Psoas muscle (tissue), 8 donors: ENCODE data around the gene AURKB. TPM values are rescaled to one million over a fixed set of nuclear protein-coding genes. Genes with fewer than 3 reads are reported as not detected.

Experiments
- ATAC-seq, 4 donors: fragments of 200-7000 bp; cut with Tn5 transposase; one replicate each; pipeline ENCODE4 v1.9.1; 2020; ENCODE audit warnings: moderate library complexity in 3 of 4, mild to moderate bottlenecking in 2 of 4
- DNase-seq, 2 donors: peaks; one replicate each; pipeline ENCODE4 v3.0.0-alpha.2; 2020
- H3K27ac ChIP-seq: fragments of 200-600 bp; one replicate; pipeline ENCODE4 v1.8.0; 2022
- H3K27me3 ChIP-seq, 3 donors: fragments of 200-600 bp in 1 of 3; one replicate each; pipeline versions ENCODE4 v1.6.1 to v1.8.0; 2013 to 2022; ENCODE audit warnings: low read length in 2 of 3, mild to moderate bottlenecking in 2 of 3, moderate library complexity in 1 of 3; ENCODE audit not compliant: insufficient read depth in 3 of 3
- H3K36me3 ChIP-seq, 2 donors: fragments of 200-600 bp in 1 of 2; one replicate each; pipeline versions ENCODE4 v1.6.1 to v1.8.0; 2013 to 2022; ENCODE audit warnings: low read depth in 1 of 2, mild to moderate bottlenecking in 1 of 2, moderate library complexity in 1 of 2; ENCODE audit not compliant: insufficient read depth in 1 of 2
- H3K4me1 ChIP-seq: fragments of 200-600 bp; one replicate; pipeline ENCODE4 v1.8.0; 2022
- H3K4me3 ChIP-seq: fragments of 200-600 bp; one replicate; pipeline ENCODE4 v1.8.0; 2022; ENCODE audit warnings: mild to moderate bottlenecking
- H3K9me3 ChIP-seq: fragments of 200-600 bp; one replicate; pipeline ENCODE4 v1.8.0; 2022
- CTCF ChIP-seq: fragments of 200-600 bp; IDR thresholded peaks from one replicate; pipeline ENCODE4 v1.8.0; 2022; ENCODE audit warnings: antibody characterized with exemption
- WGBS, 3 donors: extraction: QIAGEN DNeasy Blood & Tissue Kit; methylation state at CpG; one replicate each; pipeline versions ENCODE4 v1.1.6 to v1.1.7; 2013; 5-methylcytosine and 5-hydroxymethylcytosine counted together
- intact Hi-C, 2 donors: fragments of 100-400 bp; cut with DNase I; formaldehyde crosslinking; loops; one replicate each; pipeline versions ENCODE4 v1.11.0 to v1.14.2; 2022
- polyA plus RNA-seq, 3 donors: library from polyadenylated mRNA; stranded (reverse); fragments of 200-250 nt; gene quantifications; one replicate each; pipeline ENCODE4 v1.2.3, GENCODE V29; 2013
- total RNA-seq, 4 donors: library from RNA; stranded (reverse); fragmentation: NEBNext Ultra II Directional in 2 of 4; extraction: Animal tissue kit (Norgen Biotek cat#: 25700) in 2 of 4; gene quantifications; one replicate each; pipeline versions ENCODE4 v1.2.1 to v1.2.4, GENCODE V29; 2021 to 2023
- donor health status: healthy with polysubstance abuse.
- donor health status: DM: no; HTN: no; CAD: no; lungs with moderate emphysema.
- donor health status: Bipolar disorder and iron deficiency.
- donor health status: healthy.
- donor health status: DM: yes; HTN: yes; CAD: no.
- donor health status: DM: no; HTN: no; CAD: no.
- donor health status: DM: no; HTN: no; CAD: no.
- donor health status: DM: yes; HTN: yes; CAD: no.

AURKB gene
- total and polyA plus RNA-seq, 7 donors: 0.39 to 1.1 TPM; not detected in 5

DNA sequence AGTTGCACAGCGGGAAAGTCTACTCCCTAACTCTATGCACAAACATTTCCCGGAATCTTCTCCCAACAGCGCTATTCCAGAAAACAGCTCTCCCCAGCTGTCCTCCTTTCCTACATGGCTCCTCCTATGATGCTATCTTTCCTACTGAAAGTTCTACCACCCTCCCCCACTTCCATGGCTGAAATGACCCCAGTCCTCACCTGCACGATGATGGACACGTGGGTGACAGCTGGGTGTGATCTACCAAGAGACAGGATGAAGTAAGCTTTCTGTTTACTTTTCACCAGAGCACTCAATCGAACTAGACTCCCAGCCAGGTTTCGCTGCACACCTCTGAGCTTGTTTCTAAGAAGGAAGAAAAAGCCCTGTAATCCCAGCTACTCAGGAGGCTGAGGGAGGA is 26.8 kb upstream of the AURKB start:
- H3K36me3 ChIP-seq: peaks cover 5 to 100% of the 10 kb centered on the region in 2 donors
- ATAC-seq (no peak), DNase-seq (no peak)
- TF ChIP-seq CTCF: no peak
- H3K9me3 ChIP-seq: no peaks in the 10 kb centered on the region
- no peak overlapping the region for H3K27ac ChIP-seq
- H3K27me3 ChIP-seq: no peaks in the 10 kb centered on the region
- H3K4me3 ChIP-seq: no peak overlapping the region
- 85 to 89% (median 88%) methylated on average over 7 of the region's 7 CpGs for WGBS, 3 donors
- no peaks in the 10 kb centered on the region for H3K4me1 ChIP-seq
- intact Hi-C loops: no loop called here

DNA sequence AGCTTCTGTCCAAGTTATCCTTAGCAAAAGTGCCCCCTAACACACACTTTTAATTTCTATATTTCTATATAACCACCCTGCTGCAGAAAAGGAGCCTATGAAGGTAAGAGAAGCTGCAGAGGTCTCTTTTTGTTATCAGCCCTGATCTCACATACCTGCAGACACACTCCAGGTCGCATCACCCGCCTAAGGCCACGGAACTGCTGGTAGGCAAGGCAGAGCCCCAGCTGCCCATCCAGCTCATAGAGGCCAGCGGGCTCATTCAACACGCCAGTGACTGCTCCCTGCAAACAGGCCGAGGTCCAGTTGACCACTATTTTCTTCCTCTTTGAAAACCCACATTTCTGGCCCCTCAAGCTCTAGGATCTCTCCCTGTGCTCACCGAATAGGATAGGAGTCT is 25.3 kb upstream of the AURKB start:
- DNase-seq (no peak), ATAC-seq (no peak)
- intact Hi-C loops: no loop called here
- no peak overlapping the region for H3K27ac ChIP-seq
- H3K27me3 ChIP-seq: no peaks in the 10 kb centered on the region
- H3K4me1 ChIP-seq: no peaks in the 10 kb centered on the region
- H3K9me3 ChIP-seq: no peaks in the 10 kb centered on the region
- no peak overlapping the region for H3K4me3 ChIP-seq
- peaks cover 10 to 100% of the 10 kb centered on the region in 2 donors for H3K36me3 ChIP-seq
- 93 to 97% (median 95%) methylated on average over 7 of the region's 7 CpGs for WGBS, 3 donors
- no peak for TF ChIP-seq CTCF

DNA sequence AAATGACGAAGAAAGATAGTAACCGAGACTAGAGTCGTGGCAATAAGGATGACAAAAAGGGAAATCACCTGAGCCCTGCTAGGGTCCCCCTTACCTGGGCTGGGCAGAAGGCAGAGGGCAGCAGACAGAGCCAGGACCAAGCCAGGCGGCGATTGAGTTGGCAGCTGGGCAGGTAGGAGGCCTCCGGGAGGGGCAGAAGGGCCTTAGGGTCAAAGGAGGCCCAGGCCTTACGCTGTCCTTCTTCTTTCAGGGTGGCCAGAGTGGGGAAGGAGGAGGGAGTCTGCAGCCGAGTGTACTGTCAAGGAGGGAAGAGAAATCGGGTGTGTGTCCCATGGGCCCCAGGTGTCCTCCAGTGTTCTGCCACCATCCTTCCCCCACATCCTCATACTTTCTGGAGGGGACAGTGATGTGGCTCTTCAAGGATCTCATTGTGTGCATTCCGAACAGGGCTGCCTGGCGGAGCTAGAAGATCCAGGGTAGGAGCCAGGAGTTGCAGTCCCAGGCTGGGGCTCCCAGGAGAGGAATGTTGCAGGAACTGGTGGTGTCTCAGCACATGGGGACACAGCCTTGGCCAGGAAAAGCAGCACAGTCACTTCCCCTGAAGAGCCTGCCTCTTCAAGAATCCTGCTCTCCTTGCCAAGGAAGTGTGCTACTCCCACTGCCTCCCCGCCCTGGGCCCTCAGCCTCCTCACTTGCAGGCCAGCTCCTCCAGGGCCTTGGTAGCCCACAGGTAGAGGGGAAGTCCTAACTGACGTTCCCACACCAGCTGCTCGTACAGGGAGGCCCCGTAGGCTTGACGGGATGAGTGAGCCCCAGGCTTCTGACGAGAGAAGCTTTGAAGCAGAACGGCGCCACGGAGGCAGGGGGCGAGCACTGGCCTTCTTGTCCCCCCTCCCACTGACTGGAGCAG is 24.2 kb upstream of the AURKB start:
- Histone ChIP-seq H3K27ac (no peak overlapping the region), H3K36me3 (peaks cover 16 to 100% of the 10 kb centered on the region in 2 donors), H3K9me3 (no peaks in the 10 kb centered on the region), H3K4me1 (no peaks in the 10 kb centered on the region), H3K4me3 (no peak overlapping the region), H3K27me3 (no peaks in the 10 kb centered on the region)
- ATAC-seq (no peak), DNase-seq (no peak)
- TF ChIP-seq CTCF: no peak
- intact Hi-C loops: no loop called here
- WGBS, 3 donors: 88 to 91% (median 91%) methylated on average over 21 of the region's 21 CpGs

DNA sequence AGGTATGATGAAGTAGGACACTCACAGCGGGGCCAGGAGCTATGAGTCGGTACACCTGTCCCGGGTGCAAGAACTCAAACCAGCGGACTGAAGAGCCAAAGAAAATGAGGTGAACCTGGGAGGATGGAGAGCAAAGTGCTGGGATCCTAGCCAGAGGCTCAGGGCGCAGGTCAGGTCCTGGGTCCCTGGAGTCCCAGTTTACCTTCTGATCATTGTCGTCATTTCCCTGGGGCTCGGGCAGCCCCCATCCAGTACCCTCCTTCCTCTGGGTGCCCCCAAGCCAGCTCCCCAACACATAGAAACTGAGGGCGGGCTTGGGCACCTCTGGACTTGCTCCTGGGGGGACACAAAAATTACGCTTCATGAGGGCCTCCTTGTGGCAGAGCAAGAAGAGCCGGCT is 21.3 kb upstream of the AURKB start:
- H3K27me3 ChIP-seq: no peaks in the 10 kb centered on the region
- DNase-seq: no peak
- WGBS, 3 donors: 93 to 96% (median 96%) methylated on average over 10 of the region's 10 CpGs
- H3K9me3 ChIP-seq: no peaks in the 10 kb centered on the region
- ATAC-seq: no peak
- peaks cover 16 to 95% of the 10 kb centered on the region in 2 donors for H3K36me3 ChIP-seq
- no peak overlapping the region for H3K4me3 ChIP-seq
- intact Hi-C loops: no loop called here
- H3K27ac ChIP-seq: no peak overlapping the region
- H3K4me1 ChIP-seq: peaks cover 6% of the 10 kb centered on the region
- no peak for TF ChIP-seq CTCF
